Measurements from ENCODE around the gene TMTC1. TPM values are rescaled to one million over a fixed set of nuclear protein-coding genes. Genes with fewer than 3 reads are reported as not detected.

TMTC1 gene
- total RNA-seq, 1 donor from 2014 or later = not detected

DNA sequence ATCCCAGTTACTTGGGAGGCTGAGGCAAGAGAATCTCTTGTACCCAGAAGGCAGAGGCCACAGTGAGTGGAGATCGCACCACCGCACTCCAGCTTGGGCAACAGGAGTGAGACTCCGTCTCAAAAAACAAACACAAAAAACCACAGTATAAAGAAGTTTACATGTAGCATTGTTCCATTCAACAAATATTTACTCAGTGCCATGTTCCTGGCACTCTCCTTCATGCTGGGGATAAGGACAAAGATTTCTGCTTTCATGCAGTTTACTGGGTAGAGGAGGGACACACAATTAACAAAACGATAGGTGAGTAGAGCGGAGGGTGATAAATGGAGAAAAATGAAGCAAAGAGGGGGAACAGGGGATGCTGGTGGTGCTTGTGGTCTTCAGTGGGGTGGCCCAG lies 218.0 kb downstream of the TMTC1 start:
- H3K27me3 Mint-ChIP-seq = no peaks in the 10 kb centered on the region
- ChIA-PET CTCF (no interaction called here), POLR2A (no interaction called here)
- H3K4me3 Mint-ChIP-seq = no peak overlapping the region
- TF ChIP-seq, protein P1, sequence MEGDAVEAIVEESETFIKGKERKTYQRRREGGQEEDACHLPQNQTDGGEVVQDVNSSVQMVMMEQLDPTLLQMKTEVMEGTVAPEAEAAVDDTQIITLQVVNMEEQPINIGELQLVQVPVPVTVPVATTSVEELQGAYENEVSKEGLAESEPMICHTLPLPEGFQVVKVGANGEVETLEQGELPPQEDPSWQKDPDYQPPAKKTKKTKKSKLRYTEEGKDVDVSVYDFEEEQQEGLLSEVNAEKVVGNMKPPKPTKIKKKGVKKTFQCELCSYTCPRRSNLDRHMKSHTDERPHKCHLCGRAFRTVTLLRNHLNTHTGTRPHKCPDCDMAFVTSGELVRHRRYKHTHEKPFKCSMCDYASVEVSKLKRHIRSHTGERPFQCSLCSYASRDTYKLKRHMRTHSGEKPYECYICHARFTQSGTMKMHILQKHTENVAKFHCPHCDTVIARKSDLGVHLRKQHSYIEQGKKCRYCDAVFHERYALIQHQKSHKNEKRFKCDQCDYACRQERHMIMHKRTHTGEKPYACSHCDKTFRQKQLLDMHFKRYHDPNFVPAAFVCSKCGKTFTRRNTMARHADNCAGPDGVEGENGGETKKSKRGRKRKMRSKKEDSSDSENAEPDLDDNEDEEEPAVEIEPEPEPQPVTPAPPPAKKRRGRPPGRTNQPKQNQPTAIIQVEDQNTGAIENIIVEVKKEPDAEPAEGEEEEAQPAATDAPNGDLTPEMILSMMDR (IDR thresholded peaks at IDR 0.05) = no peak
- ATAC-seq (ENCODE audit: low read depth) = no peak
- no peaks in the 10 kb centered on the region for H3K4me1 Mint-ChIP-seq
- H3K27ac Mint-ChIP-seq = no peak overlapping the region
- intact Hi-C loops (cut with micrococcal nuclease) = no loop called here
- no peak for DNase-seq
- no peaks in the 10 kb centered on the region for H3K36me3 Mint-ChIP-seq (ENCODE audit: low read depth)
- no peaks in the 10 kb centered on the region for H3K9me3 Mint-ChIP-seq

DNA sequence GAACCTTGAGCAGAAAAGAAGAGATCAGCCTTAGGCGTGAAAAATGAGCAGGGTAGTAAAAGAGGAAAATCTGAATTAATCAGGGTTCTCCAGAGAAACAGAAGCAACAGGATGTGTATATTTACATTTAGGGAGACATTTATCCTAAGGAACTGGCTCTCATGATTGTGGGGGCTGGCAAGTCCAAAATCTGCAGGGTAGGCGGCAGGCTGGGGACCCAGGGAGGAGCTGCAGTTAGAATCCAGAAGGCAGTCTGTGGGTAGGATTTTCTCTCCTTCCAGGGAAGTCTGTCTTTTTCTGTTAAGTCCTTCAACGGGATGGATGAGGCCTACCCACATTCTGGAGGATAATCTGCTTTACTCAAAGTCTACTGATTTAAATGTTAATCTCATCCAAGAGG lies 218.8 kb downstream of the TMTC1 start:
- Mint-ChIP-seq H3K9me3 (no peaks in the 10 kb centered on the region), H3K4me1 (no peaks in the 10 kb centered on the region), H3K36me3 (ENCODE audit: low read depth) (no peaks in the 10 kb centered on the region), H3K4me3 (no peak overlapping the region), H3K27ac (no peak overlapping the region), H3K27me3 (peaks cover 1% of the 10 kb centered on the region)
- intact Hi-C loops (cut with micrococcal nuclease) = no loop called here
- ATAC-seq (ENCODE audit: low read depth) = no peak
- ChIA-PET CTCF (no interaction called here), POLR2A (no interaction called here)
- TF ChIP-seq, protein P1 (IDR thresholded peaks at IDR 0.05) = no peak
- DNase-seq = no peak

DNA sequence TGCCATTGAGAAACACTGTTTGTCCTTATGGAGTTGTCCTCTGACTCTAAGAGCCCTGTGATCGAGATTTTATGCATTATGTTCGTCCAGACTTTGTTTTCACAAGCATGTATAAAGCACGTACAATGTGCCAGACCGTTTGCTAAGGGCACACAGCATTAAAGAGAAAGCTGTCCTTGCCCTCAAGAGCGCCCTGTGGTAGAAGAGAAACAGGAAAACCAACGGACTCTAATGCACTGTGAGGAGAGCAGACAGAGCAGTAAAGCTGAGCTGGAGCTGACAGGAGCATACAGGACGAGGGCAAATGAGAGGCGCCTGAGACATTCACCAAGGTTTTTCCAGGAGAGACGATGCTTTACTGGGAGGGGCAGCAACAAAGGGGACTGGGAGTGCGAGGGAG lies 220.1 kb downstream of the TMTC1 start:
- H3K4me3 Mint-ChIP-seq = no peak overlapping the region
- no peak for DNase-seq
- TF ChIP-seq, protein P1 (IDR thresholded peaks at IDR 0.05) = no peak
- intact Hi-C loops (cut with micrococcal nuclease) = no loop called here
- no peak overlapping the region for H3K27ac Mint-ChIP-seq
- H3K27me3 Mint-ChIP-seq = peaks cover 1% of the 10 kb centered on the region
- ChIA-PET CTCF (interaction anchor here (1.1 kb wide), 1 partner anchor 11 kb away, joined by 3 read pairs; no protein-coding TSS in a partner anchor), POLR2A (no interaction called here)
- no peaks in the 10 kb centered on the region for H3K4me1 Mint-ChIP-seq
- no peaks in the 10 kb centered on the region for H3K9me3 Mint-ChIP-seq
- no peaks in the 10 kb centered on the region for H3K36me3 Mint-ChIP-seq (ENCODE audit: low read depth)
- no peak for ATAC-seq (ENCODE audit: low read depth)

DNA sequence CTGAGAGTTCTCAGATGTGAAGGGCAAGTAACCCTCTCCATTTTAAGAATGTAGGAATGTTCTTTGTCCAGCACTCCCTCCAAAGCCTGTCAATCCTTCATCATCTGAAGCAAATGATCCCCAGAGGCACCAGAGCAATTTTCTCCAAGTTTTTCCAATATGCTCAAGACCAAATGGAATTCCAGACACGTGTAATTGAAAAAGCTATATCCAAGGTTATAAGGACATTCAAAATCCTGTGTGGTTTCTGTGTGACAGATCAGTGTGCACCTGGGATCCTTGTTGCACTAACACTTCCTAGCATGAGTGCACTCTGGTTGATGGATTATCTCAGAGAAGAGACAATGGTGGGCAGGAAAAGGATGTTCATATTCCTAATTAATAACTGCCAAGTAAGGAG lies 220.7 kb downstream of the TMTC1 start:
- Mint-ChIP-seq H3K36me3 (ENCODE audit: low read depth) (no peaks in the 10 kb centered on the region), H3K27me3 (peaks cover 1% of the 10 kb centered on the region), H3K9me3 (no peaks in the 10 kb centered on the region), H3K4me1 (no peaks in the 10 kb centered on the region), H3K27ac (no peak overlapping the region), H3K4me3 (no peak overlapping the region)
- DNase-seq (no peak), ATAC-seq (ENCODE audit: low read depth) (no peak)
- ChIA-PET CTCF (interaction anchor here (1.1 kb wide), 1 partner anchor 10 kb away, joined by 3 read pairs; no protein-coding TSS in a partner anchor), POLR2A (no interaction called here)
- intact Hi-C loops (cut with micrococcal nuclease) = no loop called here
- TF ChIP-seq, protein P1 (IDR thresholded peaks at IDR 0.05) = no peak

DNA sequence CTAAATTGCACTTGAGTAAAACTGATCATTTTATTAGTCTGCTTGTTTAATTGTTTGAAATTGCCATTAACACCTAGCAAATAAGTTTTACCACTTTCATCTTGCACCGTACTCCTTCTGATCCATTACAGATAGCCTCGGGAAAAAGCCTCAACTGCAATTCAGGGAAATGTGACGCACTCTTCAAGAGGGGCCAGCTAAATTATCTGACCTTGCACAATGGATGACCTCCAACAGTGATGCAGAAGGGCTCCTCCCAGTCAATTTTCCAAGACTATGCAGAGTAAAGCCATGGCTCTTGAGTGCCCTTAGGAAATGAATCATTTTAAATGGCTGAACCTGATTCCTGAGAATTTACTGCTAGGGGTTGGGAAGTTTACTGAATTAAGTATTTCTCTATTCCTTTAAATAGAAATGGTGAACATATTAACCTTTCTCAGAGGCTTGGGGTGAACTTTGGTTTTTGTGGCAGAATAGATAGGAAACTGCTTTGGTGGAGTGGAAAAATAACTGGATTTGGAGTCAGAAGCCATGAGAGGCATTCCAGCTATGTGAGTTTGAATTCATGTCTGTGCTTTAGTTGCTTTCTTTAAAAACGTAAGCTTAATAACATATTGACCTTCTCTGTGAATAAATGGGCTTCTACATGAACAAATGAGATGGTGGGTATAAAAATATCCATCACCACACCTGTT lies 221.5 kb downstream of the TMTC1 start:
- Mint-ChIP-seq H3K4me1 (no peaks in the 10 kb centered on the region), H3K27me3 (peaks cover 3% of the 10 kb centered on the region), H3K27ac (no peak overlapping the region), H3K9me3 (no peaks in the 10 kb centered on the region), H3K4me3 (no peak overlapping the region), H3K36me3 (ENCODE audit: low read depth) (no peaks in the 10 kb centered on the region)
- intact Hi-C loops (cut with micrococcal nuclease) = no loop called here
- TF ChIP-seq, protein P1 (IDR thresholded peaks at IDR 0.05) = no peak
- no peak for DNase-seq
- CTCF ChIA-PET = no interaction called here
- ATAC-seq (ENCODE audit: low read depth) = no peak
- POLR2A ChIA-PET = no interaction called here
